Lower lobe of right lung (tissue), 2 donors: ENCODE data around the gene SH3PXD2A. TPM values are rescaled to one million over a fixed set of nuclear protein-coding genes. Genes with fewer than 3 reads are reported as not detected.

Source experiments
- ATAC-seq, 2 donors: fragments of 200-7000 bp; cut with Tn5 transposase; one replicate each; pipeline ENCODE4 v1.9.1; 2020 to 2022; ENCODE audit warnings: mild to moderate bottlenecking in 2 of 2, moderate library complexity in 2 of 2
- DNase-seq: peaks from one replicate; pipeline ENCODE4 v3.0.0-alpha.2; 2020
- H3K27ac ChIP-seq: fragments of 200-600 bp; one replicate; pipeline ENCODE4 v1.8.0; 2022
- H3K27me3 ChIP-seq: fragments of 200-600 bp; one replicate; pipeline ENCODE4 v1.8.0; 2022; ENCODE audit warnings: low read depth
- H3K36me3 ChIP-seq: fragments of 200-600 bp; one replicate; pipeline ENCODE4 v1.8.0; 2022; ENCODE audit warnings: mild to moderate bottlenecking
- H3K4me1 ChIP-seq: fragments of 200-600 bp; one replicate; pipeline ENCODE4 v1.8.0; 2022
- H3K4me3 ChIP-seq: fragments of 200-600 bp; one replicate; pipeline ENCODE4 v1.8.0; 2022; ENCODE audit warnings: mild to moderate bottlenecking
- H3K9me3 ChIP-seq: fragments of 200-600 bp; one replicate; pipeline ENCODE4 v1.8.0; 2022
- CTCF ChIP-seq: fragments of 200-600 bp; IDR thresholded peaks from one replicate; pipeline ENCODE4 v1.8.0; 2022; ENCODE audit warnings: antibody characterized with exemption, mild to moderate bottlenecking
- intact Hi-C: fragments of 100-400 bp; cut with DNase I; formaldehyde crosslinking; loops from one replicate; pipeline ENCODE4 v1.11.0; 2022
- total RNA-seq: library from RNA; stranded (reverse); fragmentation: NEBNext Ultra II Directional; extraction: Animal tissue kit (Norgen Biotek cat#: 25700); gene quantifications from one replicate; pipeline ENCODE4 v1.2.1, GENCODE V29; 2021
- donor health status: DM: no; HTN: yes; CAD: no; lungs with severe emphysema.

Gene SH3PXD2A
- total RNA-seq, 1 donor from 2014 or later = 34.8 TPM

- H3K4me3 ChIP-seq = no peak overlapping the region
- ATAC-seq (peak; percentile 85 to 91), DNase-seq (peak; percentile 65)
- H3K4me1 ChIP-seq = peaks cover 72% of the 10 kb centered on the region
- H3K27ac ChIP-seq = peak overlapping the region; percentile 70
- H3K27me3 ChIP-seq = no peaks in the 10 kb centered on the region
- H3K36me3 ChIP-seq = peaks cover 53% of the 10 kb centered on the region
- no peaks in the 10 kb centered on the region for H3K9me3 ChIP-seq
- TF ChIP-seq CTCF = no peak
- intact Hi-C loops = no loop called here
These were observed 34.9 kb upstream of the SH3PXD2A start for GRCh38 chr10:103890194-103890658.

GRCh38 chr10:103889121-103889720, 33.8 kb upstream of the SH3PXD2A start:
- ATAC-seq (no peak), DNase-seq (no peak)
- H3K4me3 ChIP-seq = no peak overlapping the region
- peaks cover 72% of the 10 kb centered on the region for H3K4me1 ChIP-seq
- H3K27me3 ChIP-seq = no peaks in the 10 kb centered on the region
- H3K9me3 ChIP-seq = no peaks in the 10 kb centered on the region
- peaks cover 63% of the 10 kb centered on the region for H3K36me3 ChIP-seq
- TF ChIP-seq CTCF = no peak
- intact Hi-C loops = no loop called here
- peak overlapping the region; percentile 70 for H3K27ac ChIP-seq

GRCh38 chr10:103888113-103888841, 32.9 kb upstream of the SH3PXD2A start:
- ATAC-seq (peak; percentile 68 to 69), DNase-seq (no peak)
- H3K4me1 ChIP-seq = peaks cover 62% of the 10 kb centered on the region
- H3K9me3 ChIP-seq = no peaks in the 10 kb centered on the region
- H3K36me3 ChIP-seq = peaks cover 72% of the 10 kb centered on the region
- H3K27ac ChIP-seq = peak overlapping the region; percentile 70
- H3K4me3 ChIP-seq = no peak overlapping the region
- intact Hi-C loops = no loop called here
- H3K27me3 ChIP-seq = no peaks in the 10 kb centered on the region
- TF ChIP-seq CTCF = peak; percentile 78

- no peaks in the 10 kb centered on the region for H3K27me3 ChIP-seq
- TF ChIP-seq CTCF = no peak
- intact Hi-C loops = no loop called here
- no peaks in the 10 kb centered on the region for H3K9me3 ChIP-seq
- peaks cover 36% of the 10 kb centered on the region for H3K4me1 ChIP-seq
- ATAC-seq (no peak), DNase-seq (no peak)
- peaks cover 79% of the 10 kb centered on the region for H3K36me3 ChIP-seq
- H3K4me3 ChIP-seq = no peak overlapping the region
- no peak overlapping the region for H3K27ac ChIP-seq
These were observed 30.2 kb upstream of the SH3PXD2A start for GRCh38 chr10:103885617-103886016.

GRCh38 chr10:103884681-103885139, 29.3 kb upstream of the SH3PXD2A start:
- H3K27me3 ChIP-seq = no peaks in the 10 kb centered on the region
- H3K4me1 ChIP-seq = peaks cover 28% of the 10 kb centered on the region
- H3K4me3 ChIP-seq = no peak overlapping the region
- H3K9me3 ChIP-seq = no peaks in the 10 kb centered on the region
- peak; percentile 75 for TF ChIP-seq CTCF
- no peak overlapping the region for H3K27ac ChIP-seq
- ATAC-seq = peak; percentile 73 to 79
- peaks cover 88% of the 10 kb centered on the region for H3K36me3 ChIP-seq
- no peak for DNase-seq
- intact Hi-C loops = no loop called here
